GM19099 (cell line): ENCODE results near the gene CHI3L1.

Experiments
- POLR2A ChIP-seq: IDR thresholded peaks from 3 replicates; pipeline ENCODE4 v1.6.1; 2011; ENCODE audit warnings: low read depth; ENCODE audit not compliant: insufficient read length; ENCODE audit errors: extremely low read depth

The CHI3L1 gene

GRCh38 chr1:203177036-203177405 lies 9.5 kb downstream of the CHI3L1 start:
- TF ChIP-seq POLR2A, result no peak

GRCh38 chr1:203176273-203177035 lies 10.1 kb downstream of the CHI3L1 start:
- TF ChIP-seq POLR2A, result no peak

GRCh38 chr1:203175827-203176241 lies 10.7 kb downstream of the CHI3L1 start:
- TF ChIP-seq POLR2A, result no peak

- TF ChIP-seq POLR2A, result no peak
Observed at GRCh38 chr1:203175237-203175826, 11.2 kb downstream of the CHI3L1 start, which contains the start of gene MYBPH. MYBPH (minus strand) TSS chr1:203175826; CDS start chr1:203175755, 71 bp downstream.

- TF ChIP-seq POLR2A, result no peak
Observed at GRCh38 chr1:203174324-203174985, 12.0 kb downstream of the CHI3L1 start.

- TF ChIP-seq POLR2A, result no peak
Observed at GRCh38 chr1:203173566-203173965, 12.9 kb downstream of the CHI3L1 start.

- TF ChIP-seq POLR2A, result no peak
Observed at GRCh38 chr1:203173011-203173555, 13.4 kb downstream of the CHI3L1 start.

- TF ChIP-seq POLR2A, result no peak
Observed at GRCh38 chr1:203172184-203173010, 14.1 kb downstream of the CHI3L1 start.

GRCh38 chr1:203171341-203172183 lies 14.9 kb downstream of the CHI3L1 start:
- no peak for TF ChIP-seq POLR2A

- TF ChIP-seq POLR2A, result no peak
Observed at GRCh38 chr1:203170625-203171330, 15.7 kb downstream of the CHI3L1 start.

- no peak for TF ChIP-seq POLR2A
Observed at GRCh38 chr1:203169770-203170520, 16.6 kb downstream of the CHI3L1 start.

GRCh38 chr1:203168991-203169390 lies 17.5 kb downstream of the CHI3L1 start:
- no peak for TF ChIP-seq POLR2A

GRCh38 chr1:203168256-203168786 lies 18.2 kb downstream of the CHI3L1 start:
- no peak for TF ChIP-seq POLR2A

GRCh38 chr1:203167913-203168200 lies 18.6 kb downstream of the CHI3L1 start:
- TF ChIP-seq POLR2A, result no peak
